ENCODE results near the gene AP2A2. TPM values are rescaled to one million over a fixed set of nuclear protein-coding genes. Genes with fewer than 3 reads are reported as not detected.

Gene AP2A2
- total RNA-seq, 1 donor from 2014 or later, result 92.0 TPM

DNA sequence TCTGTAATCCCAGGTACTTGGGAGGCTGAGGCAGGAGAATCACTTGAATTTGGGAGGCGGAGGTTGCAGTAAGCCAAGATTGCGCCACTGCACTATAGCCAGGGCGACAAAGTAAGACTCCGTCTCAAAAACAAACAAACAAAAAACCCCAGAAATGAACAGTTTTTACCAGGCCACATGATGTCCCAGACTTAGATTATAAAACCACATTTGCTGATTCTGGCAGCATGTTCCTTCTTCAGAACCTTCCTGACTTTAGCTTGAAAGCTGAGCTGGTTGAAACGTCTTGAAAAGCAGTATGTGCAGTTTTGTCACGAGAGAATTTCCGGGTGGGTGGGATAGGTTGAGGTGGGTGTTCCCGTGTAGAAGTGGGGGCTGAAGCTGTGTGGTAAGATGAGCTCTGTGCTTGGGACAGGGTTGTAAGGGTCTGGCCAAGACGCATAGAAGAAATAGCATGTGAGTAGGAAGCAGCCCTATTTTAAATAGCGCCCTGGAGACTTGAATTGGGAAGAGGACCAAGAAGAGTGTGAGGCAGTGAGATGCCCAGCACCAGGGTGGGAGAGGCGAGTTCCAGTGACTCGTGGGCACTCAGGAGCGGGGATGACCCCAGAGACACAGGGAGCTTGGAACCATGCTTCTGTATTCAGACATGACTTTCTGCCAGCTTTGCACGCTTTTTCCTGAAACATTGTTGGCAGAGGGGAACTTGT is 7.6 kb downstream of the AP2A2 start:
- Histone ChIP-seq H3K27ac (peak overlapping the region; percentile 77), H3K27me3 (no peaks in the 10 kb centered on the region), H3K4me3 (no peak overlapping the region), H3K36me3 (no peaks in the 10 kb centered on the region), H3K9me3 (no peaks in the 10 kb centered on the region), H3K4me1 (peaks cover 78% of the 10 kb centered on the region)
- intact Hi-C loops (cut with DNase I), result no loop called here
- no peak for TF ChIP-seq CTCF (IDR thresholded peaks at IDR 0.05)
- ATAC-seq, result peak; percentile 7
- DNase-seq, result no peak

DNA sequence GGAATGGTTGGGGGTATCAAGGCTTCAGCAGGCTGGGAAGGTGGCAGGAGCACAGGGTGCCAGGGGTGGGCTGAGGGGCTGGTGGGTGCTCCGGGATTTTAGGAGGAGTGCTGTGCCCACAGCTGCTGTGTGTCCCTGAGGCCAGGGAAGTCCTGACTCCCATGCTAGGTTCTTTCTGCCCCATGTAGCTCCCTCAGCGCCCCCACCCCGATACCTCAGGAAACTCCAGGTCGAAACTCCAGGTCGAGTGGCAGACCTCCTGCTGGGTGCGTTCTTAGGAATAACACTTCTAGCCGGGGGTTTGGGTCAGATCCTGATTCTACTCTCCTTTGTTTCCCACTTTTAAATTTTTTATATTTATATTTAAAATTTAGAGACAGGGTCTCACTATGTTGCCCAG is 8.3 kb downstream of the AP2A2 start:
- Histone ChIP-seq H3K9me3 (no peaks in the 10 kb centered on the region), H3K4me1 (peaks cover 72% of the 10 kb centered on the region), H3K36me3 (no peaks in the 10 kb centered on the region), H3K4me3 (no peak overlapping the region), H3K27me3 (no peaks in the 10 kb centered on the region), H3K27ac (peak overlapping the region; percentile 67)
- DNase-seq (no peak), ATAC-seq (no peak)
- intact Hi-C loops (cut with DNase I), result no loop called here
- TF ChIP-seq CTCF (IDR thresholded peaks at IDR 0.05), result no peak

GRCh38 chr11:934527-934926 is 8.9 kb downstream of the AP2A2 start:
- ATAC-seq (no peak), DNase-seq (no peak)
- no peak overlapping the region for H3K27ac ChIP-seq
- no peak for TF ChIP-seq CTCF (IDR thresholded peaks at IDR 0.05)
- intact Hi-C loops (cut with DNase I), result no loop called here
- no peaks in the 10 kb centered on the region for H3K36me3 ChIP-seq
- H3K27me3 ChIP-seq, result no peaks in the 10 kb centered on the region
- H3K4me1 ChIP-seq, result peaks cover 67% of the 10 kb centered on the region
- no peak overlapping the region for H3K4me3 ChIP-seq
- no peaks in the 10 kb centered on the region for H3K9me3 ChIP-seq

- Histone ChIP-seq H3K27me3 (no peaks in the 10 kb centered on the region), H3K4me1 (peaks cover 62% of the 10 kb centered on the region), H3K27ac (peak overlapping the region; percentile 74), H3K36me3 (no peaks in the 10 kb centered on the region), H3K4me3 (no peak overlapping the region), H3K9me3 (no peaks in the 10 kb centered on the region)
- DNase-seq (no peak), ATAC-seq (peak; percentile 68)
- intact Hi-C loops (cut with DNase I), result no loop called here
- no peak for TF ChIP-seq CTCF (IDR thresholded peaks at IDR 0.05)
Observed at GRCh38 chr11:936199-936598, 10.5 kb downstream of the AP2A2 start.

- ATAC-seq, result no peak
- TF ChIP-seq CTCF (IDR thresholded peaks at IDR 0.05), result no peak
Observed at GRCh38 chr11:937841-938261, 12.2 kb downstream of the AP2A2 start.

More at GRCh38 chr11:937841-938261, 12.2 kb downstream of the AP2A2 start:
- no peak for DNase-seq
- intact Hi-C loops (cut with DNase I), result no loop called here
- no peaks in the 10 kb centered on the region for H3K27me3 ChIP-seq
- no peaks in the 10 kb centered on the region for H3K9me3 ChIP-seq
- no peaks in the 10 kb centered on the region for H3K36me3 ChIP-seq
- no peak overlapping the region for H3K27ac ChIP-seq
- H3K4me1 ChIP-seq, result peaks cover 61% of the 10 kb centered on the region
- no peak overlapping the region for H3K4me3 ChIP-seq
